Measurements from ENCODE around the gene YAP1.

Gene YAP1

DNA sequence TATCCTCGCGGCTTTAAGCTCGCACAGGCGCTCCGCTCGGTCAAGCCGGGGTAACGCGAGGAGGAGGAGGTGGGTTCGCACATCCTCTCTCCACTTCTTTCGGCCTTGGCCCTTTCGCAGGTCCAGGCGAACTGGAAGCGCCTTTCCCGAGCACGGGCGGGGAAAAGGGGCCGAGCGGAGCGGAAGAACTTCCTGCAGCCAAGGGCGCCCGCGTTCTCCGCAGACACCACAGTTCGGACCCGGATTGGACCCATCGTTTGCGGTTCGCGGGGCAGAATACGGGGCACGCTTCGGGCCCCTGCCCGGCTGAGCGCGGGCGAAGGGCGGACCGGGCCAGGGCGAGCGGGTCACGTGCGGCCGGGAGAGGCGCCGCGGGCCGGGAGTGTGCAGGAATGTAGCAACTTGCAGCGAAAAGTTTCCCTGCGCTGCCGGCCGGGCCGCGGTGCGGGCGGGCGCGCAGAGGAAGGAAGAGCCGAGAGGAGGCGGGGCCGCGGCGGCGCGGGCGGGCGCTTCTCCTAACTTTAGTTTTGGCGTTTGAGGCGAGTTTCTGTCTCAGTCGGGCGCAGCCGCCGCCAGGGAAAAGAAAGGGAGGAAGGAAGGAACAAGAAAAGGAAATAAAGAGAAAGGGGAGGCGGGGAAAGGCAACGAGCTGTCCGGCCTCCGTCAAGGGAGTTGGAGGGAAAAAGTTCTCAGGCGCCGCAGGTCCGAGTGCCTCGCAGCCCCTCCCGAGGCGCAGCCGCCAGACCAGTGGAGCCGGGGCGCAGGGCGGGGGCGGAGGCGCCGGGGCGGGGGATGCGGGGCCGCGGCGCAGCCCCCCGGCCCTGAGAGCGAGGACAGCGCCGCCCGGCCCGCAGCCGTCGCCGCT, at the start of gene YAP1:
TSS of gene YAP1 (plus strand) at position 552 of the 865 bp plus-strand sequence. CDS start 402 bp downstream, outside the sequence.
- peak; percentile 22 to 93 (median 60) for DNase-seq
- intact Hi-C loops (cut with DNase I) = no loop called here

DNA sequence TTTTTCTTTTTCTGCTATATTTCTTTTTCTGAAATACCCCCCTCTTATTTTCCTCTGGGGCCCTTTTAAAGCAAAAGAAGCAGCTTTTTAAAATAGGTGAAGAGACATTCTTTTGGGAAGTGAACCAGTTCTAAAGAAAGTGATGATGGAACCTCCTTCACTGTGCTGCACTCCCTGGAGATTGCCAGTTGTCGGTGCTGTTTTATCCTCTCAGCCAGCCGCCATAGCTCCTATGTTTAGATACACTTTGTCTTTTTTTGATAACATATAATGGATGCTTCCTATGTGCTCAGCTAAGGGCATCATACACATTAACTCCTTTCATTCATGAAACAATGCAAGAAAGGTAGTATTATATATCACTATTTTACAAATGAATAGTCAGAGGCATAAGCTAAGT, 49.0 kb upstream of the YAP1 start:
- intact Hi-C loops (cut with DNase I) = no loop called here
- DNase-seq = no peak

DNA sequence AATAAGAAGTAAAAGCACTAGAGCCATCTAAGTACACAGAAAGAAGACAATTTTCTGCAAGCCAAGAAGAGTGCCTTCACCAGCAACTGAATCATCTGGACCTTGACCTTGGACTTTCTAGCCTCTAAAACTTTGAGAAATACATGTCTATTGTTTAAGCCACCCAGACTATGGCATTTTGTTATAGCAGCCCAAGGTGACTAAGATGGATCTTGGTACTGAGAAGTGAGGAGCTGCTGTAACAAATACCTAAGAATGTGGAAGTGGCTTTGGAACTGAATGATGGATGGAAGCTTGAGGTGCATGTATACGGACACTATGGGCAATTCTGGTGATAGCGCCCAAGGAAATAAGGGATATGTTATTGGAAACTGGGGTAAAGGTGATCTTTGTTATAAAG, 48.1 kb upstream of the YAP1 start:
- no peak for DNase-seq
- intact Hi-C loops (cut with DNase I) = no loop called here

GRCh38 chr11:102064316-102064715, 45.9 kb upstream of the YAP1 start:
- intact Hi-C loops (cut with DNase I) = no loop called here
- DNase-seq = no peak

- no peak for DNase-seq
- intact Hi-C loops (cut with DNase I) = no loop called here
These were observed 39.5 kb upstream of the YAP1 start for GRCh38 chr11:102070766-102071165.

- intact Hi-C loops (cut with DNase I) = no loop called here
- DNase-seq = no peak
These were observed 38.5 kb upstream of the YAP1 start for GRCh38 chr11:102071497-102072472.

- DNase-seq = no peak
- intact Hi-C loops (cut with DNase I) = no loop called here
These were observed 37.0 kb upstream of the YAP1 start for GRCh38 chr11:102073253-102073652.

DNA sequence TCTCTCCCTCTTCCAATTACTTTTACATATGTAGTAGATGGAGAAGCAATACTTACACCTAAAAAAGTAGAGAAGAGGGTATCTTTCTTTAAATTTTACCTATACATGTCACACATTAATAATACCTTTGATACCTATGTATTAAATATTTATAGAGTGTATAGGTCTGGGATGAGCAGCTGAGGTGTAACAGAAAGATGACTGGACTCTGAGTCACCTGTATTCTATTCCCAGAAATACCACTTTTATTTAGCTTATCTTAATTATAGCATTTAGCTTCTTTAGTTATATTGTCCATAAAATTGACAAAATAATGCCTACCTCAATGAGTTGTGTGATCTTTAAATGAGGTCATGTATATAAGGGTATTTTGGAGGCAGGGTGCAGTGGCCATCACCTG, 30.6 kb upstream of the YAP1 start:
- intact Hi-C loops (cut with DNase I) = no loop called here
- no peak for DNase-seq

DNA sequence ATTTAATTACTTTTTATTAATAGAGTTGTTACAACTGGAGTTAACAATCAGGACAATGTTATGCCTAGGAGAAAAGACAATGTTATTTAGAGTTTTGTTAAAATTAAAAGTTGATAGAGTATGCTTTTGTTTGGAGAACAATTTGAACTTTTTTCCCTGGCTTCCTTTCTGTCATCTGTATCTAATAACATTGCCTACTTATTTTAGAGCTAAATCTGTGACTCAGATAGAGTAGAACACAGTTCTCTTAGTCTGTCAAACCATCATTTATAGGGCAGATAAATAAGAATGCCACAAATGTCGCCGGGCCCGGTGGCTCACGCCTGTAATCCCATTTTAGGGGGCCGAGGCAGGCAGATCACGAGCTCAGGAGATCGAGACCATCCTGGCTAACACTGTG, 28.9 kb upstream of the YAP1 start:
- intact Hi-C loops (cut with DNase I) = no loop called here

DNA sequence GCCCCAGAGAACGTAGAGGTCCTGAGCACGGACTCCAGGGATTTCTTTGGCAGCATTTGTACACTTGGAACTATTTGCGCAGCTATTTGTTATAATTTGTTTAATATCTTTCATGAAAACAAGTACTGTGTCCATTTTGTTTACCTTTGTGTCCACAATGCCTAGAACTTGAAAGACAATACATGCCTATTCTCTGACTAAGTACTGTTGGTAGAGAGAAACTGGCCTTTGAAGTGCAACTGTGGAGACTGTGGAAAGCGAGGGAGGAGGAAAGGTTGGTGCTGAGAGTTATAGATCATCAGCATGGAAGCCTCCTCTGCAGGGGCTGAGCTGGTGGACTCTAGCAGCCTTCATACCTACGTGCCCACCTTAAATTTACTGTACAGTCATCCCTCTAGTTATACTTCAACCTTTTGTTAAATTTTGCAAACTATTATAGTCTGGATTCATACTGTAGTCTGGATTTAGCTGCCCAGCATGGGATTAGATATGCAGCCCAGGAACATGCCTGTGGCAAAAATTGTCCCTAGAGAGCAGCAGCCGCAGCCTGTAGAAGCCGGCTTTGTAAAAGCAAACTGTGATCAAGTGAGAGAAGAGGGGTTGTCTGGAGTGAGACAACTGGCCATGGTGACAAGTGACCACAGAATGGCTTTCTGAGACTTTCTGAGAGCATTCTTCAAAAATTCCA, 24.2 kb upstream of the YAP1 start:
- DNase-seq = no peak
- intact Hi-C loops (cut with DNase I) = no loop called here

More for the DNA sequence above, 28.9 kb upstream of the YAP1 start:
- DNase-seq = no peak

DNA sequence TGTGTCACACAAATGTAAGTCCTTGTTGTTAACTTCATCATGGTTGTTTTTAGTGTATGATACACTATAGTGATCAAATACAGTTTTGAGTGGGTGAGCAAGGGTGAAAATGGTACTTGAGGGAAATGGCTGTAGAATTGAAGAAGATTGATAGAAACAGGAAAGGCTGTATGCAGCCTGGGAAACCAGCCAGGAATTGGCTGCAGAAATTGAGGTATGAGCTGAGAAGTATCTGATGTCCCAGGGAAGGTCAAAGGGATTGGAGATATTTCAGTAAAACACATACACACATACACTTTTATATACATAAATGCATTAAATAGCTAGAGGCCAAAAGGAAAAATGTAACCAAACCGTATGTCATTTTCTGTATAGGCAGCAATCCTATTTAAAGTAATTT, 13.1 kb upstream of the YAP1 start:
- intact Hi-C loops (cut with DNase I) = no loop called here
- no peak for DNase-seq

GRCh38 chr11:102099755-102100154, 10.5 kb upstream of the YAP1 start:
- intact Hi-C loops (cut with DNase I) = no loop called here
- no peak for DNase-seq

DNA sequence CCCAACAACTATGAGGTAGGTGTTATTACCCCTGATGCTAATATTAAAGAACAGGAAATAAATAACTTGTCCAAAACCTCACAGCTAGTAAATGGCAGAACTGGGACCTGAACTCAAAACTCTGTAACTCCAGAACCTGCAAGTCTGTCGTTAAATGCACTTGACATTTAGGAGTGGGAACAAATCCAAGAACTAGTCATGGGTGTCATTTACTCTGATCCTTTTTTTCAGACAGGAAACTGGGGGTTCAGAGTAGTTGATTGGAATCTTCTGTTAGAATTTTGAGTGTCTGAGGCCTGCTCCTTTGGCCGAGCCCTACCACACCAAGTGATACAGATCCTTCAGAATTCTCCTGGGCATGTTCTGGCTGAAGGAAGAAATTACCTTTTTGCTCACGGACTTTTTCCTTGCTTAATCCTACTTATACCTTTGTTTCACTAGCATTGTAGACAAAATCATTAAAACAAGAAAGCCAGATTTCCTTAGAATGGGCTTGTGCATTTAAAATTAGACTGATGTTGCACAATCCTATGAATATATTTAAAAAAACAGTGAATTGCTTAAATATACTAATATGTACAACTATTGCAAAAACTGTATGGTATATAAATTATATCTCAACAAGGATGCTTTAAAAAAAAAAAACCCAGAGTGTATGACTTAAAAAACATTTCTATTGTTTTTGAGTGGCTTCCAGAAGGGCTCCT, 1.4 kb upstream of the YAP1 start:
- no peak for DNase-seq
- intact Hi-C loops (cut with DNase I) = no loop called here

- intact Hi-C loops (cut with DNase I) = no loop called here
These were observed 439 bp downstream of the YAP1 start for GRCh38 chr11:102110761-102111010.

DNA sequence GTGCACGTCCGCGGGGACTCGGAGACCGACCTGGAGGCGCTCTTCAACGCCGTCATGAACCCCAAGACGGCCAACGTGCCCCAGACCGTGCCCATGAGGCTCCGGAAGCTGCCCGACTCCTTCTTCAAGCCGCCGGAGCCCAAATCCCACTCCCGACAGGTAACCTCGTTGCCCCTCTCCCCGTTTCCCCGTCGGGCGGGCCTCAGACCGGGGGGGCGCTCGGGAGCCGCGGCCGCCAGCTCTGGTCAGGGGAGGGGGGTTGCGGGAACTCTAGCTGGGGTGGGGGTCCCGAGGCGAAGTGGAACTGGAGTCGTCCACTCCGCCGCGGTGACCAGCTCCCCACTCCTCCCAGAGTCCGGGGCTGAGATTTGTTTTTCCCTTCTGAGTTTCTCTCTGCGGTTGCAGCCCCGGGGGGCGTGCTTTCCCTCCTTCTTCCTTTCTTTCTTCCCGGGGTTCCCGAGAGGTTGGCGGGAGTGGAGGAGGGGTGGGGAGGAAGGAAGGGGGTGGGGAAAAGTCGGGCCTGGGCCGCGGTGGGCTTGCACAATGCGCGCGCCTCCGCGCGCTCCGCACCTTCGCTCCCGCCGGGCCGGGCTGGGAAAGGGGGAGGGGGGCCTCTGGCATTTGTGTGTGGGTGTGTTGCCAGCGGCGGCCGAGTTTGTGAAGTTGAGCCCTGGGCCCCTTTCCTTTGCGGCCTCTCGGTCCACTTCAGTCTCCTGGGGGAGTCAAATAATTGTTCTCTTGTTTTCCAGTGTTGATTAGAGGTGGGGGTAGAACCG, 952 bp downstream of the YAP1 start:
- intact Hi-C loops (cut with DNase I) = no loop called here
- peak in 4 of 10 donors; percentile 16 to 78 (median 34) for DNase-seq

More at GRCh38 chr11:102110761-102111010, 439 bp downstream of the YAP1 start:
- DNase-seq = no peak

GRCh38 chr11:102111787-102112508, 1.7 kb downstream of the YAP1 start:
- intact Hi-C loops (cut with DNase I) = no loop called here
- no peak for DNase-seq

- no peak for DNase-seq
- intact Hi-C loops (cut with DNase I) = no loop called here
These were observed 2.2 kb downstream of the YAP1 start for GRCh38 chr11:102112509-102112821.

DNA sequence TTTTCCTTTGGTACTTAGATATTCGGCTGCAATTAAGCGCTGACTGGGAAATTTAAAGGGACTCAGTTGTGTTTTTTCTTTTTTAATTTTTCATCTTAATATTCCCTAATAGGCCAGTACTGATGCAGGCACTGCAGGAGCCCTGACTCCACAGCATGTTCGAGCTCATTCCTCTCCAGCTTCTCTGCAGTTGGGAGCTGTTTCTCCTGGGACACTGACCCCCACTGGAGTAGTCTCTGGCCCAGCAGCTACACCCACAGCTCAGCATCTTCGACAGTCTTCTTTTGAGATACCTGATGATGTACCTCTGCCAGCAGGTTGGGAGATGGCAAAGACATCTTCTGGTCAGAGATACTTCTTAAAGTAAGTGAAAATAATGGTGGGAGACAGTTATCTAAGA, 3.8 kb downstream of the YAP1 start:
- DNase-seq = no peak
- intact Hi-C loops (cut with DNase I) = no loop called here

DNA sequence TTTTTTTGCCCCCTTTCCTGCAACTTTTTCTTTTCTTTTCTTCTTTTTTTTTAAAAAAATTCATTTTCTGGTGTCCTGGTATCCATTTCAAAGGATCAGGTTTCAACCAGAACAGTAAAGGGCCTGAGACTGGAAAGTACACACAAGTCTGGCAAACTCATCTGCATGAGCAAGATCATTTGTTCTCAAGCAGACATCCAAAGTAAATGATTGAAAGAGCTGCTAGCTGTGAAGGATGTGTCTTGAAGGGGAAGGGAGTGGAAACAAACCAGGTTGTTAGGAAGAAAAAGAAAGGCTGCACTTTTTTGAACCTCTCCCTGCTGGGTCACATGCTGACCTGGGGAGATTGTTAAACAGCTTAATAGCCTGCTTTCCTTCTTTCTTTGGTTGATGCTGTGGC, 5.3 kb downstream of the YAP1 start:
- DNase-seq = no peak
- intact Hi-C loops (cut with DNase I) = no loop called here

Measured in posterior cingulate gyrus (tissue), 11 donors.